NCI-H2029 (cell line): Measurements from ENCODE around the gene MAST4.

Source experiments
- DNase-seq: peaks from one replicate; lab custom pipeline; 2025; lab: John Stamatoyannopoulos, UW

Gene MAST4

GRCh38 chr5:66992547-66992946 lies 396.4 kb downstream of the MAST4 start:
- no peak for DNase-seq

GRCh38 chr5:66993448-66993847 lies 397.3 kb downstream of the MAST4 start:
- no peak for DNase-seq

GRCh38 chr5:66993882-66994281 lies 397.7 kb downstream of the MAST4 start:
- no peak for DNase-seq

- no peak for DNase-seq
Observed at GRCh38 chr5:66994790-66995189, 398.6 kb downstream of the MAST4 start.

- DNase-seq, result no peak
Observed at GRCh38 chr5:67000794-67001475, 404.7 kb downstream of the MAST4 start.

GRCh38 chr5:67002832-67003684 lies 406.9 kb downstream of the MAST4 start:
- DNase-seq, result no peak

GRCh38 chr5:67003685-67003934 lies 407.4 kb downstream of the MAST4 start:
- DNase-seq, result no peak

- DNase-seq, result peak; percentile 90
Observed at GRCh38 chr5:67003935-67004729, 407.9 kb downstream of the MAST4 start.

- DNase-seq, result no peak
Observed at GRCh38 chr5:67004730-67005350, 408.6 kb downstream of the MAST4 start.

- DNase-seq, result no peak
Observed at GRCh38 chr5:67005737-67006499, 409.7 kb downstream of the MAST4 start.

GRCh38 chr5:67006500-67006848 lies 410.3 kb downstream of the MAST4 start:
- DNase-seq, result no peak

- no peak for DNase-seq
Observed at GRCh38 chr5:67009028-67009427, 412.8 kb downstream of the MAST4 start.

- peak; percentile 33 for DNase-seq
Observed at GRCh38 chr5:67010684-67011409, 414.7 kb downstream of the MAST4 start.

GRCh38 chr5:67011422-67011821 lies 415.2 kb downstream of the MAST4 start:
- DNase-seq, result no peak

GRCh38 chr5:67012171-67012570 lies 416.0 kb downstream of the MAST4 start:
- no peak for DNase-seq

- DNase-seq, result no peak
Observed at GRCh38 chr5:67013719-67014118, 417.5 kb downstream of the MAST4 start.

GRCh38 chr5:67014191-67014590 lies 418.0 kb downstream of the MAST4 start:
- DNase-seq, result no peak

- no peak for DNase-seq
Observed at GRCh38 chr5:67014957-67015400, 418.8 kb downstream of the MAST4 start.

GRCh38 chr5:67015541-67016191 lies 419.5 kb downstream of the MAST4 start:
- DNase-seq, result peak; percentile 69

GRCh38 chr5:67019065-67019845 lies 423.1 kb downstream of the MAST4 start:
- peak; percentile 15 for DNase-seq
